ENCODE measurements around the gene FBLL1. TPM values are rescaled to one million over a fixed set of nuclear protein-coding genes. Genes with fewer than 3 reads are reported as not detected.
A peak's percentile ranks its signal among the peaks of the same experiment; 100 is the strongest.

FBLL1 gene
- total and polyA plus RNA-seq, 9 of the 15 experiments (the other 6 are each of a cell fraction or from before 2014, with no cell fraction given), result not detected

DNA sequence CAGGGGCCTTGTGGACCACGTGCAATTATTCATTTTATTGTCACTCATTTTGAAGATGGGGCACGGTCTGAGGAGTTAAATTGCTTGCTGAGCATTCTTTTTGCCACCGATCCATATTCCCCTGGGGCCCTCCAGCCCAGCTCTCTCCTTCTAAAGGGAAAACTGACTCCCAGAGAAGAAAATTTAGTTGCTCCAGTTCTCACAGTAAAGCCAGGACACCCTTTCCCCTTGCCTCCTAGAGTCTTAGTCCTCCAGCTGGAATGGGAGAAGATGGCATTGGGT lies 51.1 kb downstream of the FBLL1 start (continued):
- TF ChIP-seq, protein P1, sequence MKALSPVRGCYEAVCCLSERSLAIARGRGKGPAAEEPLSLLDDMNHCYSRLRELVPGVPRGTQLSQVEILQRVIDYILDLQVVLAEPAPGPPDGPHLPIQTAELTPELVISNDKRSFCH (CRISPR knock-in tag; IDR thresholded peaks at IDR 0.05), result no peak
- TF ChIP-seq, protein P1 (tag; IDR thresholded peaks at IDR 0.05), result no peak
- TF ChIP-seq CHD1 (IDR thresholded peaks at IDR 0.05; ENCODE audit: low read length), result peak; percentile 38
- TF ChIP-seq, protein P2, sequence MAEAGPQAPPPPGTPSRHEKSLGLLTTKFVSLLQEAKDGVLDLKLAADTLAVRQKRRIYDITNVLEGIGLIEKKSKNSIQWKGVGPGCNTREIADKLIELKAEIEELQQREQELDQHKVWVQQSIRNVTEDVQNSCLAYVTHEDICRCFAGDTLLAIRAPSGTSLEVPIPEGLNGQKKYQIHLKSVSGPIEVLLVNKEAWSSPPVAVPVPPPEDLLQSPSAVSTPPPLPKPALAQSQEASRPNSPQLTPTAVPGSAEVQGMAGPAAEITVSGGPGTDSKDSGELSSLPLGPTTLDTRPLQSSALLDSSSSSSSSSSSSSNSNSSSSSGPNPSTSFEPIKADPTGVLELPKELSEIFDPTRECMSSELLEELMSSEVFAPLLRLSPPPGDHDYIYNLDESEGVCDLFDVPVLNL (CRISPR knock-in tag; IDR thresholded peaks at IDR 0.05; ENCODE audit: low read depth), result no peak
- TF ChIP-seq POLR2AphosphoS5 (IDR thresholded peaks at IDR 0.05; ENCODE audit: control insufficient read depth, insufficient read depth, low read depth, low read length), result no peak
- TF ChIP-seq ZNF583 (CRISPR knock-in tag; IDR thresholded peaks at IDR 0.05), result no peak
- TF ChIP-seq, protein P3, sequence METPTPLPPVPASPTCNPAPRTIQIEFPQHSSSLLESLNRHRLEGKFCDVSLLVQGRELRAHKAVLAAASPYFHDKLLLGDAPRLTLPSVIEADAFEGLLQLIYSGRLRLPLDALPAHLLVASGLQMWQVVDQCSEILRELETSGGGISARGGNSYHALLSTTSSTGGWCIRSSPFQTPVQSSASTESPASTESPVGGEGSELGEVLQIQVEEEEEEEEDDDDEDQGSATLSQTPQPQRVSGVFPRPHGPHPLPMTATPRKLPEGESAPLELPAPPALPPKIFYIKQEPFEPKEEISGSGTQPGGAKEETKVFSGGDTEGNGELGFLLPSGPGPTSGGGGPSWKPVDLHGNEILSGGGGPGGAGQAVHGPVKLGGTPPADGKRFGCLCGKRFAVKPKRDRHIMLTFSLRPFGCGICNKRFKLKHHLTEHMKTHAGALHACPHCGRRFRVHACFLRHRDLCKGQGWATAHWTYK (CRISPR knock-in tag; IDR thresholded peaks at IDR 0.05), result no peak
- no peak for TF ChIP-seq SIX5 (IDR thresholded peaks at IDR 0.05; ENCODE audit: borderline replicate concordance in 1 of 2, insufficient read depth in 1 of 2, low read depth in 1 of 2, low read length in 2 of 2)
- no peak for TF ChIP-seq ZNF184 (CRISPR knock-in tag; IDR thresholded peaks at IDR 0.05)
- TF ChIP-seq, protein P4, sequence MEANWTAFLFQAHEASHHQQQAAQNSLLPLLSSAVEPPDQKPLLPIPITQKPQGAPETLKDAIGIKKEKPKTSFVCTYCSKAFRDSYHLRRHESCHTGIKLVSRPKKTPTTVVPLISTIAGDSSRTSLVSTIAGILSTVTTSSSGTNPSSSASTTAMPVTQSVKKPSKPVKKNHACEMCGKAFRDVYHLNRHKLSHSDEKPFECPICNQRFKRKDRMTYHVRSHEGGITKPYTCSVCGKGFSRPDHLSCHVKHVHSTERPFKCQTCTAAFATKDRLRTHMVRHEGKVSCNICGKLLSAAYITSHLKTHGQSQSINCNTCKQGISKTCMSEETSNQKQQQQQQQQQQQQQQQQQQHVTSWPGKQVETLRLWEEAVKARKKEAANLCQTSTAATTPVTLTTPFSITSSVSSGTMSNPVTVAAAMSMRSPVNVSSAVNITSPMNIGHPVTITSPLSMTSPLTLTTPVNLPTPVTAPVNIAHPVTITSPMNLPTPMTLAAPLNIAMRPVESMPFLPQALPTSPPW (CRISPR knock-in tag; IDR thresholded peaks at IDR 0.05), result no peak
- TF ChIP-seq BRD9 (IDR thresholded peaks at IDR 0.05; ENCODE audit: low read depth, partially characterized antibody), result no peak
- TF ChIP-seq MBD2 (IDR thresholded peaks at IDR 0.05; ENCODE audit: borderline replicate concordance, low read depth), result no peak
- no peak for TF ChIP-seq ZNF75A (CRISPR knock-in tag; IDR thresholded peaks at IDR 0.05)

Small RNAs within 50 kb of the gene (microRNA-seq; reads per million reads assigned to microRNA genes)
- gene MIR103A1 (ENCODE audit: borderline microRNAs expressed) (not detected), gene MIR103B1 (ENCODE audit: borderline microRNAs expressed) (not detected)

Small RNAs within 50 kb of the gene (small RNA-seq; reads per million reads assigned to genes)
- 1.1 reads per million, percentile 61 among the genes with 10 or more reads in this experiment for gene MIR103A1

Other genes starting within 250 kb of the FBLL1 start
- under 0.01 TPM in 1 of 2 replicates, not detected in the other for gene WWC1, start 237.7 kb upstream of the FBLL1 start, total RNA-seq (2014; rRNA removed)
- not detected in 2 replicates for gene WWC1, start 237.7 kb upstream of the FBLL1 start, total RNA-seq (2014; rRNA removed; fragmentation: Illumina TruSeq; extraction: Trizol)
- gene WWC1, start 237.7 kb upstream of the FBLL1 start, total RNA-seq (2015; rRNA removed; fragmentation: Illumina TruSeq; extraction: Trizol), result not detected in 2 replicates
- gene WWC1, start 237.7 kb upstream of the FBLL1 start, total RNA-seq (2021), result 0.42 and 0.60 TPM in 2 replicates
- 0.09 and 0.54 TPM in 2 replicates for gene WWC1, start 237.7 kb upstream of the FBLL1 start, polyA plus RNA-seq (2011; rRNA removed)
- not detected in 2 replicates for gene WWC1, start 237.7 kb upstream of the FBLL1 start, polyA plus RNA-seq (2014; fragmentation: Illumina TruSeq; extraction: Trizol)
- gene WWC1, start 237.7 kb upstream of the FBLL1 start, polyA plus RNA-seq (2014; fragmentation: Nextera tagmentation; extraction: Ambion mirVana), result not detected
- not detected in 2 replicates for gene WWC1, start 237.7 kb upstream of the FBLL1 start, polyA plus RNA-seq (2014; rRNA removed)
- gene RARS1, start 42.8 kb upstream of the FBLL1 start, total RNA-seq (2014; rRNA removed), result 97.0 and 109 TPM in 2 replicates
- gene RARS1, start 42.8 kb upstream of the FBLL1 start, total RNA-seq (2014; rRNA removed; fragmentation: Illumina TruSeq; extraction: Trizol), result 179 and 201 TPM in 2 replicates
- 135 and 151 TPM in 2 replicates for gene RARS1, start 42.8 kb upstream of the FBLL1 start, total RNA-seq (2015; rRNA removed; fragmentation: Illumina TruSeq; extraction: Trizol)
- 115 and 123 TPM in 2 replicates for gene RARS1, start 42.8 kb upstream of the FBLL1 start, total RNA-seq (2021)
- 113 and 155 TPM in 2 replicates for gene RARS1, start 42.8 kb upstream of the FBLL1 start, polyA plus RNA-seq (2011; rRNA removed)
- 128 and 134 TPM in 2 replicates for gene RARS1, start 42.8 kb upstream of the FBLL1 start, polyA plus RNA-seq (2014; fragmentation: Illumina TruSeq; extraction: Trizol)
- gene RARS1, start 42.8 kb upstream of the FBLL1 start, polyA plus RNA-seq (2014; fragmentation: Nextera tagmentation; extraction: Ambion mirVana), result 100 to 1,000 TPM; 139 to 196 TPM
- 106 and 115 TPM in 2 replicates for gene RARS1, start 42.8 kb upstream of the FBLL1 start, polyA plus RNA-seq (2014; rRNA removed)
- gene PANK3, start 50.1 kb downstream of the FBLL1 start, total RNA-seq (2014; rRNA removed), result 23.2 and 25.1 TPM in 2 replicates
- gene PANK3, start 50.1 kb downstream of the FBLL1 start, total RNA-seq (2014; rRNA removed; fragmentation: Illumina TruSeq; extraction: Trizol), result 50.4 and 57.6 TPM in 2 replicates
- 40.1 and 44.9 TPM in 2 replicates for gene PANK3, start 50.1 kb downstream of the FBLL1 start, total RNA-seq (2015; rRNA removed; fragmentation: Illumina TruSeq; extraction: Trizol)
- gene PANK3, start 50.1 kb downstream of the FBLL1 start, total RNA-seq (2021), result 42.9 and 48.4 TPM in 2 replicates
- 33.2 and 37.3 TPM in 2 replicates for gene PANK3, start 50.1 kb downstream of the FBLL1 start, polyA plus RNA-seq (2011; rRNA removed)
- 23.4 and 29.7 TPM in 2 replicates for gene PANK3, start 50.1 kb downstream of the FBLL1 start, polyA plus RNA-seq (2014; fragmentation: Illumina TruSeq; extraction: Trizol)
- gene PANK3, start 50.1 kb downstream of the FBLL1 start, polyA plus RNA-seq (2014; fragmentation: Nextera tagmentation; extraction: Ambion mirVana), result 1 to 10 TPM; 5.9 to 6.0 TPM
- gene PANK3, start 50.1 kb downstream of the FBLL1 start, polyA plus RNA-seq (2014; rRNA removed), result 16.9 and 19.7 TPM in 2 replicates

All from K562 (cell line).